ENCODE measurements around the gene GSTM2.
A peak's percentile ranks its signal among the peaks of the same experiment; 100 is the strongest.

Gene GSTM2

DNA sequence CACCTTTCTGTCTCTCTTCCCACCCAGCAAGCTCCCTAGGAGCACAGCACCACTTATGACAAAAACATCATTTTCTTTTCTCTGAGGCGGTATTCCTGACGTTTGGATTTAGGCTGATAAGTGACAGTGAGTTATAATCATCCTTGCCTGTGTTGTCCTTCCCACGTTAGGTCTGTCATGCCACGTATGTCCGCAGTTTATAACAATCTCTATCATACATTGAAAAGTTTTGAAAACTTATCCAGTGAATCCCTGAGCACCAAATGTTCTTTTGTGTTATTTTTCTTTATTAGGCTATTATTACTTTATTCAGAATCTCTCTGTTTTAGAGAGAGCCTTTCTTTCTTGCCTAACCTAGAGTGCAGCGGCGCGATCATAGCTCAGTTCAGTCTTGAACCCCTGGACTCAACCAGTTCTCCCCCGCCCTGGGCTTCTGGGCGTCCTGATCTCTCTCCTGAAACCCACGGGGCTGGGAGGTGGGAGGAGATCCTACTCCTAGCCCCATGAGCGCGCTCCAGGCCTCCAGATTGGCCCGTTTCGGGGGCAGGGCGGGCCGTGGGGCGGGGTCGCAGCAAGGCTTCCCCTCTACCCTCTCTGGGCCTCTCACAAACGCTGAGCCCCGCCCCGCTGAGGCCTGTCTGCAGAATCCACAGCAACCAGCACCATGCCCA is at the start of gene GSTM2:
TSS of gene GSTM2 (plus strand) at position 606 of the 671 bp plus-strand sequence. CDS start at position 665, 59 bp downstream.
- peak; percentile 87 for DNase-seq (ENCODE audit: low read depth)

DNA sequence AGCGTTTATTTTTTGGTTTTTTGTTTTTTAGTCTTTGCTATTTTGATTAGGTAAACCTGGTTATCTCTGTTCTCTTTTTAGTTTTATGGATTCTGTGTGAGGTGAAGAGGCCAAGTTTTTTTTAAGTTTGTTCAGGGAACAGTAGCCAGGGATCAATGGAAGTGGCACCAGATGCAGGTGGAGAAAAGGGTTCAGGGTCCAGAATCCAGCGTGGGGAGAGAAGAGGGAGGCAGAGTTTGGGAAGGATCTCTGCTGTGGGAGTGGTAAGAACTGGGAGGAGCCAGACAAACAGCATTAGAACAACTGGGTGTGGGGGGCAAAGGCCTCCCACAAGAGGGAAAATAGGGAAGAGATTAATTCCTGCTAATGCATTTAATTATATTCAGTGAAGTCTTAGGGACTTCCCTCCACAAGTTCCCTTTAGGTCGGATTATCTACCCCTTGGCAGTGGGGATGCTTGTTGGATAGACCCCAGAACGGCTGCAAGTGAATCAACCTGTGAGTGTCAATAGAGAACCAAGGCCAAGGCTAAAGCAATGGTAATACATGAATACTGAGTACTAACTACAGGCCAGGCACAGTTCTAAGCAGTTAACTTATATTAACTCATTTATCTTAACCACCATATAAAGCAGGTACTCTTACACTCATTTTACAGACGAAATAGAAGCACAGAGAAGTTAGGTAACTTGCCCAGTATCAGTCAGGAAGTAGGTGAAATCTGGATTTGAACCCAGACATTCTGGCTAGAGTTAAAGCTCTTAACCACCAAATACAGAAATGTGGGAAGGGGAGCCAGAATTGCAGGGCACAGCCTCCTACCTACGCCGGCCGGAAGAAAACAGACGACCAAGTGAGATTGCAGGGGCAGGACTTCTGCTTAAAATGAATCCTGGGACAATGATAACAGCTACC is 48.9 kb upstream of the GSTM2 start:
- DNase-seq (ENCODE audit: low read depth) = no peak

DNA sequence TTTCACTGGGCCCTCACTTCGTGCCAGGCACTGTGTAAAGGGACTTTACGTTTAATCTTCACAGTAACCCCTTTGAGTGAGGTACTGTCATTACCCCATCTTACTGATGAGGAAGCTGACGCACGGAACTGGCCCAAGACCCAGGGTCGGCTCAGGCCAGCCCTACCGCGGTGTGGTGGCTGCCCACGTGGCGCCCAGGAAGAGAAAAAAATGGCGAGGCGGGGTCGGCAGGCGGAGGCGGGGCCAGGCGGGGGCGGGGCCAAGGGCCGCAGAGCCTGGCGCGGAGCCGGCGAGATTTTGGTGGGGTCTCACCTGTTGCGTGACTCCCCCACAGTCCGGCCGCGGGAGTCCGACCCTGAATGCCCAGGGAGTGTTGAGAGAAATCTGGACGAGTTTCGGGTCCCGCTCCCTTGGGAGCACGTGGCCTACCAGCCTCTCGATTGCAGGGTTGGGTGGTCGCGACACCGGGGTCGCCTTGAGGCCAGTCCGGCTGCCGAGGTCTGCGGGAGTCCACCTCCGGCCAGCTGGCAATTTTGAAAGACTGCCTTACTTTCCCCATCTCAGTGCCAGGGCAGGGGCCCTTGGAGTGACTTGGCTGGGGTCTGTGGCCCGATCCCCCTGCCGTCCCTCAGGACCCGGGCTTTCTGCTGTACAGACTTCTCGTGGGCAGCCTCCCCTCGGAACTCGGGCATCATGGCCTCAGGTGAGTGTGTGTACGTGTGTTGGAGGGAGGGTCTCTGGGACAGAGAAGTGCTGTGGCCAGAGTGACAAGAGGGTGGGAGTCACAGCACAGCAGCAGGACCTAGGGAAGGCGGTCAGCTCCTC is 48.1 kb upstream of the GSTM2 start, which contains the start of the genes AMPD2 and GNAT2:
TSS of gene AMPD2 (plus strand) at position 262 of the 825 bp plus-strand sequence. CDS start 1,339 bp downstream, outside the sequence.
TSS of gene GNAT2 (minus strand) at position 41 of the 825 bp plus-strand sequence. CDS start 6,746 bp downstream, outside the sequence.
- peak; percentile 88 for DNase-seq (ENCODE audit: low read depth)

DNA sequence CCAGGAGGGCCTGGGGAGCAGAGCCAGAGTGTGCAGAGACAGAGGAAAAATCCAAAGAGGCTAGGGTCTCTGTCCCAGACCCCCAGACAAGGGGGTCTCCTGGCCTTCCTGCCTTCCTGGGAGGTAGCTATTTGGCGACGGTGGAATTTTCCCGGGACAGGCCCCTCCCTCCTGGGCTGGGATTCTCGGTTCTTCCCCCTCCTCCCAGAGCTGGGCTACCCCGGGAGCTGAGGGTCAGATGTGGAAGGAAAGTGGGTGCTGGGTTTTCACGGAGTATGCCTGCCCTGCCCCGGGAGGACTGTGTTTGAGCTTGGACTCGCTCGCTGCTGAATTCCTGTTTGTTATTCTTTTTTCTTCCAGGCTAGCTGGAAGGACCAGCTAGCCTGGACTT is 47.5 kb upstream of the GSTM2 start:
- DNase-seq (ENCODE audit: low read depth) = peak; percentile 53

DNA sequence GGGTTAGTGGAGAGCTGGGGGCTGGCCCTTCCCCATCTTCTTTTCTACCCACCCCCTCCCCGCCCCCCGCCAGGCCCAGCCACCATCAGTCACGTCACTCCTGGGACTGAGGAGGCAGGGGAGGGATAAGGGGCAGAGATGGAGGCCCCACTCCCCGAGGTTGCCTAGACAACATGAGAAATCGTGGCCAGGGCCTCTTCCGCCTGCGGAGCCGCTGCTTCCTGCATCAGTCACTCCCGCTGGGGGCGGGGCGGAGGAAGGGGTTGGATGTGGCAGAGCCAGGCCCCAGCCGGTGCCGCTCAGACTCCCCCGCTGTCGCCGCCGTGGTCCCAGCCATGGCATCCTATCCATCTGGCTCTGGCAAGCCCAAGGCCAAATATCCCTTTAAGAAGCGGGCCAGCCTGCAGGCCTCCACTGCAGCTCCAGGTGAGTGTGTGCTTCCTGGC is 47.0 kb upstream of the GSTM2 start:
- DNase-seq (ENCODE audit: low read depth) = peak; percentile 93

DNA sequence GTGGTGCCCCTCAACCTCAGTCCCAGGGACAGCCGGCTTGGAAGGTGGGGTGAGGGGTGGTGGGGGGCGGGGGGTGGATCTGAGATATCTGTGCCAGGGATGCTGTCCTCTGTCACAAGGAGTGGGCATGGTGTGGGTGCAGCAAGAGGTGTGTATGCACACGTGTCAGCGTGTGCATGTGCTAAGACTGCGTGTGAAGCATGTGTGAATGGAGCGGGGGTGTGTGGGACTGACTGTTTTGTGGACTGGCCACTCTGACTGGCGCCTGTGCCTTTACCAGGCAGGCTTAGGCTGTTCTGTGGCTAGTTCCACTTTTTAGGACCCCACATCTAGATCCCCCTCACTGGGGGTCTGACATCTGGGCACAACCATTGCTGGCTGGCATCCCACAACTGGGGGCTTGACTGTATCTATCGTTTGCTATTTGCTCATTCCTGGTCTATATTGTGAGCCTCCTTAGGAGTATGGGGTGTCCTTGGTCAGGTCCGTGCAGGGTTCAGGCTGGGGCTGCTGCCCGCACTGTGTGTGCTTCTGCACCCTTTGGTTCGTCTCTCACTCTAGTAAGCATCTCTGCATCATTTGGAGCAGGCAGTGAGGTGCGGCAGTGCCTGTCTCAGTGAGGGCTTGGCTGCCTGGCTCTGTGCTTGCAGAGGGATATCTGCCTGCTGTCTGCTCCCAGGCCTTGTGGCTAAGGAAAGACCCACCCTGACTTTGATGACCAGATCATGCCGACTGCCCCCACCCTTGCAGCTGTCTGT is 46.3 kb upstream of the GSTM2 start:
- no peak for DNase-seq (ENCODE audit: low read depth)

DNA sequence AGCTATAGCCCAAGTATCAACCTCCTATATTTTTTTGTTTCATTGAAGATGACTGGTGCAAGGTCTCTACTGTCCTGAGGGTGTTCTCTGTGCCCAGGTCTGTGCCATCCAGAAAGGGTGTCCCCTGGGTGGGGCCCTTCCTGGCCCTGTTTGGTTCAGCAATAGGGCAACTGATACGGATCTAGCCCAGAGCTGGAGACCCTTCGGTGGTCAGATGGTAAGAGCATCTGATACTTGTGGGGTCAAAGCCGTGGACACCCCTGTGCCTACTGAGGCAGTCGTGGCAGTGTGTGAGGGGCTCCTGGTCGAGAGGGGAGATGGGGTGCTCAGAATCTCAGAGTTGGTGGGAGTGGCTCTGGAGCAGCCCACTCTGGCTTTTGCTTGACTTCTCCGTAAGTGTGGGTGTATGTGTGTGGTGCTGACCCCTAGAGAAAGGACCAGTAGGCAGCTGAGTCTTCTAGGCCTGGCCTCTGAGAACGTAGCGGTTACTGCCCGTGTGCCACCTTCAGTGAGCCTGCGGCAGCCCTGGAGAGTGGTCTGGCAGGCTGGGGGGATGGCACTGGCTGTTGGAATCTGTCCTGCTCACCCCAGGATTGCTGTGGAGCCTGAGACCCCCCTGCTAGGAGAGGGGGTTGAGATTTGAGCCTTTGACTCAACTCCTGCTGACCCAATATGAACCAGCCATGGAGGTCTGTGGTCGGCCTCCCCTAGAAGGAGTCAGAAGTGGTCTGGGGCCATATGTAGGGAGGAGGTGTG is 45.5 kb upstream of the GSTM2 start:
- DNase-seq (ENCODE audit: low read depth) = no peak

DNA sequence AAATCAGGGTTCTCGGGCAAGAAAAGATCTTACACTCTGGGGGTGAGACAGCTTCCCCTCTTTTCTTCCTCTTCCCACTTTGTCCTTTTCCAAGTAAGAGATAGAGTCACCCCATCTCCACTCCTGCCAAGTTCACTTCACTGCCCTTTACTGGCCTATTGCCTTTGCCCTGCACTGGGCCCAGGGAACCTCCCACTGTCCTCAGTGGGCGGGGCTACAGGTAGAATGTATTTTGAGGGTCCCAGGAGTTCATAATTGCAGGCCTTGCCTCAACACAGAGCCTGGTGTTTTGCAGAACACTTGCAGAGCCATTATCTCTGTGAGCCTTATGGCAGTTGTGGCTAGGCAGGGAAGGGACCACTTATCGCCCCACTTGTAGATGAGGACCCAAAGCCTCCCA is 45.0 kb upstream of the GSTM2 start:
- no peak for DNase-seq (ENCODE audit: low read depth)

DNA sequence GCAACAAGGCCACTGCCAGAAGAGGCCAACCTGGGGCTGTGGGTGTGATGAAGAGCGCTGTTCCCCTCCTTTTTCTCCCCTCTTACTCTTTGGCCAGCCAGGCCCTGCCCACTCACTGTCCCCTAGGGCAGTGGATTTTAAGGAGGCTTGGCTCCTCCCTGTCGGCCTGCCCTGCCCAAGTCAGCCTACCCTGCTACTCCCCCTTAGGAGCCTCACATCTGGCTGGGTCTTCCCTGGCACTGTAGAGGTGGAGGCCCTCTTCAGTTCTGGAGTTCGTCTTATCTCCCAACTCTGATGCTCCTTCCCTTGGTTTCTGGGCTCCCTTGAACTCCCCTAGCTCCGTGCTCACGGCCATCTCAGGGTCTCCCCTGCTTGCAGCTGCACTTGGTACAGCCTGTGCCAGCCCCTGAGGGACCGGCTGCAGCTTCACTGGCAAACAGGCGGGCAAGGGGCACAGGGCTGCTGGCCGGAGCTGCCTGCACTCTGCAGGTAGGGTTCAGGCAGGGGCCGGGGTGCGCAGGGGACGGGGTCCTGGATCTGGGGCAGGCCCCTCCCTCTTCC is 44.2 kb upstream of the GSTM2 start:
- peak; percentile 47 for DNase-seq (ENCODE audit: low read depth)

DNA sequence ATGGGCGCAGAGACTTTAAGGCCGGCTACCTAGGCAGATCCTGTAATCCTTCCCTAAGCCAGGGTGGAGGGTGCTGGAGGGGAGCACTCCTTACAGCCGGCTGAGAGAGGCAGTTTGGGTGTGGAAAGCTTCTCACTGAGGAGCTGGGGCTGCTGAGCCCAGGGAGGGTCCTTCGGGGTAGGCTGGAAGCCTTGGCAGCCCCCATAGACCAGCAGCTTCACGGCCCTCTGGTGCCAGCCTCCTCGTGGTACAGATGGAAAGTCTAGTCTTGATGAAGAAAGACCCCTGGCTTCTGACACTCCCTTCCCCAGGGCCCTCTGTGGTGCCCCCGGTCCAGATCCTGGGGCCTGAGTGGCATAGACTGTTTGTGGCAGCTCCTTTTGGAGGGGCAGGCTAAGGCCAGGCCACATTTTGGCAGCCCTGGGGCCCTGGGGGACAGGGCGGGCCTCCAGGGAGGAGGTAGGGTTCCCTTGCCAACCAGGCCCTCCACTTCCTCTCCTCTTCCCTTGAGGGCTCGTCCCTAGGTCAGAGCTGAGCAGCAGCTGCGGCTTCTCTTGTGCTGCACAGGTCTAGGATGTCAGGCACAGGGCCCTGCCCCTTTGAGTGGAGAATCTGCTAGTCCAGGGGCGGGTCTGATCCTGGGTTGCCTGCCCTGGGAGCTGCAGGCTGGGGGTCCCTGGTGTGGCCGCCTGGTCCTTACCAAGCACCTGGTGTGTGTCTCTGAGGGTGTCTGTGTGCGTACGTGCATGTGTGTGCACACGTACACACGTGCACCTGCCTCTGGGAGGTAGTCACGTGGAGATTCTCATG is 43.5 kb upstream of the GSTM2 start:
- no peak for DNase-seq (ENCODE audit: low read depth)

DNA sequence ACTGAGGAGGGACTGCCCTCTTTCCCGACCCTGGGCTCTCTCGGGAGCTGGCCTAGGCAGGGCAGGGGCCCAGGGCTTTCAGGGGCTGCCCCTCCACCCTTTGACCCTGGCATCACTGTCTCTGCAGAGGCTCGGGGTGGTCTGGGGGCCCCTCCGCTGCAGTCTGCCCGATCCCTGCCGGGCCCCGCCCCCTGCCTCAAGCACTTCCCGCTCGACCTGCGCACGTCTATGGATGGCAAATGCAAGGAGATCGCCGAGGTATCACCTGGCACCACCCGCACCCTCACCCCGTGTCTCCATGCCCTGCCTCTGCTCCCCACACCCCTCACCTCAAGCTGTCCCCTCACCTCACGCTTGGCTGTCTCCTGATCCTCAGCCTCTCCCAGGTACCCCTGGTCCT is 42.7 kb upstream of the GSTM2 start:
- no peak for DNase-seq (ENCODE audit: low read depth)

DNA sequence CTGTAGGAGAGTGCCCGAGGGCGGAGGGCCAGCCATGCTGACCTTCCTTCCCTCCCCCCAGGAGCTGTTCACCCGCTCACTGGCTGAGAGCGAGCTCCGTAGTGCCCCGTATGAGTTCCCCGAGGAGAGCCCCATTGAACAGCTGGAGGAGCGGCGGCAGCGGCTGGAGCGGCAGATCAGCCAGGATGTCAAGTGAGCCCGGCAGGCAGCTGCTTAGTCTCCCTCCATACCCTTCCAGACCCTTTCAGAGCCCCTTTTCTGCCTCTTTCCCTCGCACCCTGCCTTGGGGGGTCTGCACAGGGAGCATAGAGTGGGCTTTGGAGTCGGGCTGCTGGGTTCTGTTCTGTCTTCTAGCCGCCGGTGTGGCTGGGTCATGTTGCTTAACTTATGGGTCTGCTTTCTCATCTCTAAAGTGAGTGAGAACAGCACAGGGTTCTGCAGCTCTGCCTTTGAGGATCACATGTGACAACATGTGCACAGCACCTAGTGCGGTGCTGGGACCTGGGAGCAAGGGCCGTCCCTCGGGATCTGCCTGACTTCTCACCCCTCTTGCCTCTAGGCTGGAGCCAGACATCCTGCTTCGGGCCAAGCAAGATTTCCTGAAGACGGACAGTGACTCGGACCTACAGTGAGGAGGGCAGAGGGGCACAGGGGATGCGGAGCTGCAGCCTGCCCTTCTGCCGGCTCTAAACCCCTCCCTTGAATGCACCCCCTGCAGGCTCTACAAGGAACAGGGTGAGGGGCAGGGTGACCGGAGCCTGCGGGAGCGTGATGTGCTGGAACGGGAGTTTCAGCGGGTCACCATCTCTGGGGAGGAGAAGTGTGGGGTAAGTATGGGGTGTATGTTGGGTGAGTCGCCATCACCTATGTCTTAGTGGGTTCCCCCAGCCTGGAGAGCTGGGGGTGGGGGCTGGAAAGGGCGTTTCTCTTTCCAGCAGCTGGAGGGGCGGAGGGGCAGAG is 42.0 kb upstream of the GSTM2 start:
- DNase-seq (ENCODE audit: low read depth) = no peak

DNA sequence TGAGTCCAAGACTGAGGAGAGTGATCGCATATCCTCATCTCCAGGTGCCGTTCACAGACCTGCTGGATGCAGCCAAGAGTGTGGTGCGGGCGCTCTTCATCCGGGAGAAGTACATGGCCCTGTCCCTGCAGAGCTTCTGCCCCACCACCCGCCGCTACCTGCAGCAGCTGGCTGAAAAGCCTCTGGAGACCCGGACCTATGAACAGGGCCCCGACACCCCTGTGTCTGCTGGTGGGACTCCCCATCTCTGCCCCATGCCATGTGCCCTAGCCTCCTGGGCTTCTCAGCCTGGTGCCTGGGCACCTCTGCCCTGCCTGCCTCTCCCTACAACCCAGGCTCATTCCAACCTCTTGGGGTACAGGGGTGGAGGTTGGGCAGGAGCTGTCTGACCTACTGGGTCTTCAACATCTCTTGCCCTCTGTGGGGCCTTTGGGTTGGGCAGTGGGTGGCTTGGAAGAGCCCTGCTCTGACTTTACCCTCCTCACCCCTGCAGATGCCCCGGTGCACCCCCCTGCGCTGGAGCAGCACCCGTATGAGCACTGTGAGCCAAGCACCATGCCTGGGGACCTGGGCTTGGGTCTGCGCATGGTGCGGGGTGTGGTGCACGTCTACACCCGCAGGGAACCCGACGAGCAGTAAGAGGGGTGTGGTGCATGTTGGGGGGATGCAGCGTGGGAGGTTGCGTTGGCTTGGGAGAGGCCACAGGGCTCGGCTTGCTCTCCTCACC is 41.0 kb upstream of the GSTM2 start:
- no peak for DNase-seq (ENCODE audit: low read depth)

DNA sequence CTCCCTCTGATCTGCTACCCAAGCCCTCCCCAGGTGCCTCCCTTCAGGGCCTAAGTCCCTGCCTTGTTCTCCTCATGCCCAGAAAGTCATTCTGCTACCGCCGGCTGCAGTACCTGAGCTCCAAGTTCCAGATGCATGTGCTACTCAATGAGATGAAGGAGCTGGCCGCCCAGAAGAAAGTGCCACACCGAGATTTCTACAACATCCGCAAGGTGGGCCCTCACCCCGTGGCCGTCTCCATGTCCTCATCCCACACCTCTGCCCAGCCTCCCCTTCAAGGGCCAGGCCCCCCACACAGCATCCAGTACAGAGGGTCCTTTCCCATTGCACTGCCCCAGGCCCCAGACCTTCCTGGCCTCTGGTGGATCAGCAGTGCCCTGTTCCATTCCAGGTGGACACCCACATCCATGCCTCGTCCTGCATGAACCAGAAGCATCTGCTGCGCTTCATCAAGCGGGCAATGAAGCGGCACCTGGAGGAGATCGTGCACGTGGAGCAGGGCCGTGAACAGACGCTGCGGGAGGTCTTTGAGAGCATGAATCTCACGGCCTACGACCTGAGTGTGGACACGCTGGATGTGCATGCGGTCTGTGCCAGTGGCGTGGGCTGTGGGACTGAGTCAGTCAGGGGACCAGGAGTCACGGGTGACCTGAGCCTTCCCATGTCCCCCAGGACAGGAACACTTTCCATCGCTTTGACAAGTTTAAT is 40.0 kb upstream of the GSTM2 start:
- no peak for DNase-seq (ENCODE audit: low read depth)

DNA sequence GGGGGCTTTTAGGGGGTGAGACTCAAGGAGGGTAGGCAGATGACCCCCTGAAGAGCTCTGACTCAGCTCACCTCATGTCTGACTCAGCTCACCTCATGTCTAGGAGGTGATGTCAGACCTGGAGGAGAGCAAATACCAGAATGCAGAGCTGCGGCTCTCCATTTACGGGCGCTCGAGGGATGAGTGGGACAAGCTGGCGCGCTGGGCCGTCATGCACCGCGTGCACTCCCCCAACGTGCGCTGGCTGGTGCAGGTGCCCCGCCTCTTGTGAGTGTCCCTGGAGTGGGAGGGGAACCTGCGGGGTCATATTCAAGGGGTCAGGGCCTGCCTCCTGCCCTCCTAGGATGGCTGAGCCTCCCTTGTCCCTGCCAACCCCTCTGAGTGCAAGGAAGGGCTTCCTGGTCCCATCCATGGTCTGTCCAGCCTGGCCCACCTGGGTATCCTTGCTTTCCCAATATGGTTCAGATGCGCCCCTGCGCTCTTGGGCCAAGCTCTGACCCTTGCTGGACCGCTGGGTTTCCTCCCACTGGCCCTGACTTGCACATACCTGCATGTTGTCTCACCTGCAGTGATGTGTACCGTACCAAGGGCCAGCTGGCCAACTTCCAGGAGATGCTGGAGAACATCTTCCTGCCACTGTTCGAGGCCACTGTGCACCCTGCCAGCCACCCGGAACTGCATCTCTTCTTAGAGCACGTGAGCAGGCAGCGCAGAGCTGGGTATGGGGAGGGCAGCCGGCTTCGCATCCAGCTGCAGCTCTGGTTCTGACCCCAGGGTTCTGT is 39.1 kb upstream of the GSTM2 start:
- DNase-seq (ENCODE audit: low read depth) = no peak

Measured in fibroblast of gingiva (primary cell).